Subcutaneous abdominal adipose tissue (tissue), 5 donors: ENCODE data around the gene MBD3L1.

ENCODE experiments used
- H3K27ac ChIP-seq: one replicate; pipeline ENCODE4 v1.7.0; 2013; ENCODE audit warnings: low read depth, mild to moderate bottlenecking, inconsistent platforms, low read length, moderate library complexity
- H3K27me3 ChIP-seq, 5 donors: one replicate each; pipeline ENCODE4 v1.7.0; 2013; ENCODE audit warnings: low read length in 5 of 5, inconsistent platforms in 1 of 5; ENCODE audit not compliant: control insufficient read depth in 5 of 5, insufficient read depth in 4 of 5
- H3K36me3 ChIP-seq, 5 donors: one replicate each; pipeline ENCODE4 v1.7.0; 2013; ENCODE audit warnings: low read length in 5 of 5; ENCODE audit not compliant: control insufficient read depth in 5 of 5, insufficient read depth in 5 of 5
- H3K4me1 ChIP-seq, 5 donors: one replicate each; pipeline ENCODE4 v1.7.0; 2013; ENCODE audit warnings: low read length in 5 of 5, mild to moderate bottlenecking in 3 of 5, moderate library complexity in 1 of 5; ENCODE audit not compliant: control insufficient read depth in 5 of 5, insufficient read depth in 5 of 5
- H3K4me3 ChIP-seq, 5 donors: one replicate each; pipeline ENCODE4 v1.7.0; 2013; ENCODE audit warnings: low read length in 5 of 5, low read depth in 1 of 5
- H3K9ac ChIP-seq, 5 donors: one replicate each; pipeline ENCODE4 v1.7.0; 2013; ENCODE audit warnings: low read length in 5 of 5, mild to moderate bottlenecking in 4 of 5, moderate library complexity in 3 of 5
- H3K9me3 ChIP-seq, 5 donors: one replicate each; pipeline ENCODE4 v1.7.0; 2013; ENCODE audit warnings: low read length in 5 of 5; ENCODE audit not compliant: control insufficient read depth in 5 of 5
- donor health status: healthy.
- donor health status: healthy.
- donor health status: healthy.
- donor health status: healthy.
- donor health status: healthy.

MBD3L1 gene

GRCh38 chr19:8866344-8866743, 34.2 kb downstream of the MBD3L1 start:
- Histone ChIP-seq H3K9me3 (peaks cover 0 to 16% (median 4%) of the 10 kb centered on the region in 5 donors), H3K9ac (no peak overlapping the region), H3K4me1 (no peaks in the 10 kb centered on the region), H3K27me3 (peaks cover 0 to 11% (median 4%) of the 10 kb centered on the region in 5 donors), H3K36me3 (no peaks in the 10 kb centered on the region), H3K4me3 (no peak overlapping the region), H3K27ac (no peak overlapping the region)

GRCh38 chr19:8877854-8878705, 45.9 kb downstream of the MBD3L1 start:
- no peaks in the 10 kb centered on the region for H3K4me1 ChIP-seq
- peaks cover 0 to 40% (median 11%) of the 10 kb centered on the region in 5 donors for H3K9me3 ChIP-seq
- no peak overlapping the region for H3K9ac ChIP-seq
- H3K27ac ChIP-seq: no peak overlapping the region
- no peak overlapping the region for H3K4me3 ChIP-seq
- H3K27me3 ChIP-seq: peaks cover 0 to 2% (median 0%) of the 10 kb centered on the region in 5 donors
- H3K36me3 ChIP-seq: no peaks in the 10 kb centered on the region

- Histone ChIP-seq H3K4me1 (no peaks in the 10 kb centered on the region), H3K9ac (no peak overlapping the region), H3K27ac (no peak overlapping the region), H3K27me3 (peaks cover 0 to 2% (median 0%) of the 10 kb centered on the region in 5 donors), H3K9me3 (peaks cover 0 to 43% (median 14%) of the 10 kb centered on the region in 5 donors), H3K4me3 (no peak overlapping the region), H3K36me3 (no peaks in the 10 kb centered on the region)
These were observed 48.8 kb downstream of the MBD3L1 start for GRCh38 chr19:8880868-8881488.

DNA sequence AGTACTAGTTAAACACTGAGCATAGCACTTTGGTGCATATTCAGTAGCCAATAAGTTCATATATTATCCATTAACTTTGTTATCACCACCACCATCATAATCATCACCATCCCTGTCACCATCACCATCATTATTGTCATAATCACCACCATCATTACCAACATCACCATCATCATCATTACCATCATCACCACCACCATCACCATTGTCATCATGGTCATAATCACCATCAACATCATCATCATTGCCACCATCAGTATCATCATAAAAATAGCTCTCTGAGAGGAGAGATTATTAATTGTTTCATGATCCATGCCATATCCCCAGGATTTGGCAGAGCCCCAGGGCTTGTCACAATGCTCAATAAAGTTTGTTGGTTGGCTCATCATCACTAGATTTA, 49.3 kb downstream of the MBD3L1 start:
- no peak overlapping the region for H3K9ac ChIP-seq
- H3K9me3 ChIP-seq: peaks cover 0 to 45% (median 14%) of the 10 kb centered on the region in 5 donors
- peaks cover 0 to 2% (median 0%) of the 10 kb centered on the region in 5 donors for H3K27me3 ChIP-seq
- H3K4me1 ChIP-seq: no peaks in the 10 kb centered on the region
- no peak overlapping the region for H3K27ac ChIP-seq
- no peaks in the 10 kb centered on the region for H3K36me3 ChIP-seq
- no peak overlapping the region for H3K4me3 ChIP-seq

- no peak overlapping the region for H3K27ac ChIP-seq
- H3K4me1 ChIP-seq: no peaks in the 10 kb centered on the region
- H3K36me3 ChIP-seq: no peaks in the 10 kb centered on the region
- peaks cover 0 to 51% (median 20%) of the 10 kb centered on the region in 5 donors for H3K9me3 ChIP-seq
- peaks cover 0 to 5% (median 0%) of the 10 kb centered on the region in 5 donors for H3K27me3 ChIP-seq
- no peak overlapping the region for H3K4me3 ChIP-seq
- H3K9ac ChIP-seq: no peak overlapping the region
These were observed 52.2 kb downstream of the MBD3L1 start for GRCh38 chr19:8884416-8884815.

- Histone ChIP-seq H3K9me3 (peaks cover 0 to 30% (median 10%) of the 10 kb centered on the region in 5 donors), H3K27me3 (peaks cover 0 to 5% (median 0%) of the 10 kb centered on the region in 5 donors), H3K36me3 (no peaks in the 10 kb centered on the region), H3K4me3 (no peak overlapping the region), H3K27ac (no peak overlapping the region), H3K9ac (no peak overlapping the region), H3K4me1 (peaks cover 0 to 14% (median 0%) of the 10 kb centered on the region in 5 donors)
These were observed 55.2 kb downstream of the MBD3L1 start for GRCh38 chr19:8887364-8887763.

DNA sequence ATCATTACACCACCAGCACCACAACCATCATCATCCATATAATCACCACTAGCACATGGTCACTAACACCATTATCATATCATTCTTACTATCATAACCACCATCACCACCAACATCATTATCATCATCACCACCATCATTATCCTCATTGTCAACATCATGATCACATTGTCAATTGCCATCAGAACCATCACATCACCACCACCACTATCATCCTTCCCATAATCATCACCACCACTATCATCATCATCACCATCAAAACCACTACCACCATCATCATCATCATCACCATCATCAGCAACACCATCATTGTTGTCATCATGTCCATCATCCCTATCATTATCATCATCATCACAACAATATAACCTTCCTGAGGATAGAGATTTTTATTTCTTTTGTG, 58.1 kb downstream of the MBD3L1 start:
- H3K36me3 ChIP-seq: no peaks in the 10 kb centered on the region
- no peak overlapping the region for H3K27ac ChIP-seq
- H3K9me3 ChIP-seq: peaks cover 0 to 15% (median 8%) of the 10 kb centered on the region in 5 donors
- peaks cover 0 to 5% (median 0%) of the 10 kb centered on the region in 5 donors for H3K27me3 ChIP-seq
- H3K4me1 ChIP-seq: peaks cover 0 to 18% (median 0%) of the 10 kb centered on the region in 5 donors
- H3K4me3 ChIP-seq: no peak overlapping the region
- no peak overlapping the region for H3K9ac ChIP-seq
